A673 (cell line): ENCODE measurements around the gene DAPK1. TPM values are rescaled to one million over a fixed set of nuclear protein-coding genes. Genes with fewer than 3 reads are reported as not detected.

Source experiments
- BruUV-seq: library from RNA; stranded (reverse); fragments of 400-500 nt; replicated peaks from 2 replicates; lab custom pipeline; 2021; lab: Mats Ljungman, UMichigan
- CTCF ChIA-PET: fragments of 300-600 bp; sonication (Branson Sonifier 250); formaldehyde crosslinking; loops from one replicate; lab custom pipeline; 2022; ENCODE audit warnings: antibody characterized with exemption; lab: Charles Lee
- POLR2A ChIA-PET: fragments of 300-600 bp; sonication (Branson Sonifier 250); formaldehyde crosslinking; loops from one replicate; lab custom pipeline; 2022; ENCODE audit warnings: antibody characterized with exemption; ENCODE audit not compliant: low non-redundant PET; lab: Charles Lee
- DNase-seq: peaks from one replicate; pipeline ENCODE4 v3.0.0-alpha.2; 2015; ENCODE audit warnings: low spot score
- H3K27ac ChIP-seq: fragments of 200-600 bp; sonication (generic); 2 replicates; pipeline ENCODE4 v1.5.1; 2016; ENCODE audit warnings: mixed run types, low read depth, mild to moderate bottlenecking, mixed read lengths, antibody characterized with exemption, low read length; ENCODE audit not compliant: poor library complexity, severe bottlenecking
- H3K27me3 ChIP-seq: fragments of 200-600 bp; sonication (generic); replicated peaks from 2 replicates; pipeline ENCODE4 v1.6.1; 2017; ENCODE audit warnings: mixed run types, low read depth, mild to moderate bottlenecking, mixed read lengths, antibody characterized with exemption, low read length; ENCODE audit not compliant: insufficient read depth, poor library complexity
- H3K36me3 ChIP-seq: fragments of 200-600 bp; sonication (generic); 2 replicates; pipeline ENCODE4 v1.6.1; 2016; ENCODE audit warnings: mixed run types, mild to moderate bottlenecking, mixed read lengths, antibody characterized with exemption, low read length; ENCODE audit not compliant: insufficient read depth, poor library complexity, severe bottlenecking
- H3K4me1 ChIP-seq: fragments of 200-600 bp; sonication (generic); 2 replicates; pipeline ENCODE4 v1.6.1; 2017; ENCODE audit warnings: mixed run types, mild to moderate bottlenecking, mixed read lengths, antibody characterized with exemption, low read length; ENCODE audit not compliant: insufficient read depth, poor library complexity, severe bottlenecking
- H3K4me3 ChIP-seq: fragments of 200-600 bp; sonication (generic); 2 replicates; pipeline ENCODE4 v1.5.1; 2016; ENCODE audit warnings: low read depth, mixed run types, mild to moderate bottlenecking, mixed read lengths, low read length; ENCODE audit not compliant: poor library complexity, severe bottlenecking
- H3K9me3 ChIP-seq: fragments of 200-600 bp; sonication (generic); 2 replicates; pipeline ENCODE4 v1.6.1; 2016; ENCODE audit warnings: mixed run types, low read depth, mild to moderate bottlenecking, mixed read lengths, antibody characterized with exemption, low read length; ENCODE audit not compliant: poor library complexity, severe bottlenecking
- EZH2 ChIP-seq: fragments of 200-600 bp; sonication (generic); IDR thresholded peaks from 2 replicates; pipeline ENCODE4 v1.6.1; 2017; ENCODE audit warnings: borderline replicate concordance, low read depth, mild to moderate bottlenecking, mixed read lengths, antibody characterized with exemption, low read length; ENCODE audit not compliant: poor library complexity, severe bottlenecking
- intact Hi-C: fragments of 100-400 bp; cut with micrococcal nuclease; formaldehyde crosslinking; loops from one replicate; pipeline ENCODE4 v1.10.0; 2022; ENCODE audit not compliant: unreplicated experiment
- total RNA-seq: library from RNA; stranded (reverse); gene quantifications from 2 replicates; pipeline ENCODE4 v1.2.3, GENCODE V29; 2021
- TF ChIP-seq, protein P1 (sequence below): fragments of 300-800, 200-600 bp; sonication (generic); conservative IDR thresholded peaks from 2 replicates; pipeline ENCODE4 v1.5.1; 2017; ENCODE audit warnings: low read depth, mild to moderate bottlenecking, antibody characterized with exemption, low read length, moderate library complexity, mixed read lengths

DAPK1 gene
- total RNA-seq, 1 experiment from 2014 or later: 380 TPM

DNA sequence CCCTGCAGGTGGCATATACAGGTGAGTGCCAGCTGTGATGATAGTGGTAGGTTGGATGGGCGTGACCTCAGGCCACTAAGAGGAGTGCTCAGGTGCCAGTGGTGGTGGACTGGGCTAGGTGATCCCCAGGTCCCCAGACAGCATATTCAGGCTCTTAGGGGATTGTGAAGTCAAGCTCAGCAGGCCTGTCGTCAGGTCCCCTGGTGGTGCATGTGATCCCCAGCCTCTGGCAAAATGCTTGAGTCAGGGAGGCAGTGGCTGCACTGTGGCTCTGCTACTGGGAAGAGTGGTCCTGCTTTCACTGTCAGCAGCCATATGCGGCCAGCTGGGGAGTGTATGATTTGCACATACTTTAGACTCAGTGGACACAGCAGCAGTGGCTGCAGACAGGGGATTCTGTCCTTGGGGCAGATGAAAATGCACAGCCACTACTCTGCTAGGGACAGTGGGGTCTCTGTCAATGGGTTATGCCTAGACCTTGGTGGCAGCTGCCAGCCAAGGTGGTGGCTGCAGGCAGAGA is 196.6 kb downstream of the DAPK1 start:
- CTCF ChIA-PET: no interaction called here
- Histone ChIP-seq H3K27me3 (no peaks in the 10 kb centered on the region), H3K27ac (no peak overlapping the region), H3K9me3 (no peaks in the 10 kb centered on the region), H3K36me3 (peaks cover 99% of the 10 kb centered on the region), H3K4me1 (no peaks in the 10 kb centered on the region), H3K4me3 (no peak overlapping the region)
- TF ChIP-seq, protein P1, sequence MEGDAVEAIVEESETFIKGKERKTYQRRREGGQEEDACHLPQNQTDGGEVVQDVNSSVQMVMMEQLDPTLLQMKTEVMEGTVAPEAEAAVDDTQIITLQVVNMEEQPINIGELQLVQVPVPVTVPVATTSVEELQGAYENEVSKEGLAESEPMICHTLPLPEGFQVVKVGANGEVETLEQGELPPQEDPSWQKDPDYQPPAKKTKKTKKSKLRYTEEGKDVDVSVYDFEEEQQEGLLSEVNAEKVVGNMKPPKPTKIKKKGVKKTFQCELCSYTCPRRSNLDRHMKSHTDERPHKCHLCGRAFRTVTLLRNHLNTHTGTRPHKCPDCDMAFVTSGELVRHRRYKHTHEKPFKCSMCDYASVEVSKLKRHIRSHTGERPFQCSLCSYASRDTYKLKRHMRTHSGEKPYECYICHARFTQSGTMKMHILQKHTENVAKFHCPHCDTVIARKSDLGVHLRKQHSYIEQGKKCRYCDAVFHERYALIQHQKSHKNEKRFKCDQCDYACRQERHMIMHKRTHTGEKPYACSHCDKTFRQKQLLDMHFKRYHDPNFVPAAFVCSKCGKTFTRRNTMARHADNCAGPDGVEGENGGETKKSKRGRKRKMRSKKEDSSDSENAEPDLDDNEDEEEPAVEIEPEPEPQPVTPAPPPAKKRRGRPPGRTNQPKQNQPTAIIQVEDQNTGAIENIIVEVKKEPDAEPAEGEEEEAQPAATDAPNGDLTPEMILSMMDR: no peak
- TF ChIP-seq EZH2: no peak
- intact Hi-C loops: no loop called here
- POLR2A ChIA-PET: no interaction called here
- DNase-seq: no peak
- no TSS peak for BruUV-seq

DNA sequence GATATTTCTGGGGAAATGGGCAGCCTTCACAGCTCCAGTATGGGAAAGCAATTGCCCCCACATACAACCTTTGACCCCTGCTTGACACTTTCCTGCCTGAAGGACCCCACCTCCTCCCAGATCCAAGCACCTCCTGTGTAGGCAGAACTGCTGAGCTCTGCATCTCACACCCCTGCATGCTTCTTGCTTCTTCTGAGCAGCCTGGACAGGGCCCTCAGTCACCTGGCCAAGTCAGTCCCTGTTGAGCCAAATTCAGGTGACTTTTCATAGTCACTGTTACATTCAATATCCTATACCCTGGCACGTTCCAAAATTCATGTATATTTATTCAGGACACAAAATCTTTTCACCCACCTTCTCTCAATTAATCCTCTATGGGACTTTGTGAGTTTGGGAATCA is 197.9 kb downstream of the DAPK1 start:
- no peaks in the 10 kb centered on the region for H3K27me3 ChIP-seq
- no peak overlapping the region for H3K4me3 ChIP-seq
- BruUV-seq: no TSS peak
- no peak for DNase-seq
- TF ChIP-seq, protein P1: no peak
- TF ChIP-seq EZH2: no peak
- CTCF ChIA-PET: no interaction called here
- H3K4me1 ChIP-seq: no peaks in the 10 kb centered on the region
- POLR2A ChIA-PET: no interaction called here
- peaks cover 99% of the 10 kb centered on the region for H3K36me3 ChIP-seq
- H3K27ac ChIP-seq: no peak overlapping the region
- intact Hi-C loops: no loop called here
- H3K9me3 ChIP-seq: no peaks in the 10 kb centered on the region

DNA sequence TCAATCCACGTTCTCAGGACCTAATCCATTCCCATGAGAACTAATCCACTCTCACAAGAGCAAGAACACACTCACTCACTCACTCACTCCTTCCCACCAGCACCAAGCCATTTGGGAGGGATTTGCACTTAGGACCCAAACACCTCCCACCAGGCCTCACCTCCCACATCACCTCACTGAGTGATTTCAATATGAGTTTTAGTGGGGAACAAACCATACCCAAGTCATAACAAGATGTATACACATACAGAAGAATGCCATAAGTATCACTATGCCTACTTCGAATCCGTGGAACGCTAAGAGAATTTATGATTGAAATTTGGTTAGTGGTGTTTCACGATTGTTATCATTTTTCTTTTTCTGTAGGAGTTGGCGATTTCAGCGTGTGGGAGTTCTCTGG is 199.0 kb downstream of the DAPK1 start:
- Histone ChIP-seq H3K27me3 (no peaks in the 10 kb centered on the region), H3K4me1 (no peaks in the 10 kb centered on the region), H3K27ac (no peak overlapping the region), H3K4me3 (no peak overlapping the region), H3K36me3 (peaks cover 99% of the 10 kb centered on the region), H3K9me3 (no peaks in the 10 kb centered on the region)
- intact Hi-C loops: no loop called here
- ChIA-PET CTCF (no interaction called here), POLR2A (no interaction called here)
- TF ChIP-seq, protein P1: no peak
- no peak for TF ChIP-seq EZH2
- DNase-seq: no peak
- BruUV-seq: no TSS peak
